ENCODE data around the gene PIR. TPM values are rescaled to one million over a fixed set of nuclear protein-coding genes. Genes with fewer than 3 reads are reported as not detected.

The PIR gene
- total RNA-seq, 1 experiment from 2014 or later: 29.7 TPM

- Mint-ChIP-seq H3K4me1 (peaks cover 0 to 6% of the 10 kb centered on the region in 2 experiments; a peak in 3 of 4 replicates), H3K27ac (peak overlapping the region in 2 of 3 experiments; percentile 13 to 24; a peak in 2 of 7 replicates), H3K4me3 (no peak overlapping the region), H3K27me3 (ENCODE audit: low read depth) (no peaks in the 10 kb centered on the region), H3K9me3 (no peaks in the 10 kb centered on the region), H3K36me3 (ENCODE audit: insufficient read depth in 1 of 3, low read depth in 3 of 3) (peaks cover 0 to 9% (median 9%) of the 10 kb centered on the region in 3 experiments; a peak in 4 of 7 replicates)
- H3K18ac ChIP-seq (ENCODE audit: insufficient read length, low read depth, low read length): no peak overlapping the region
- no peak overlapping the region for H2BK20ac ChIP-seq (ENCODE audit: low read depth, low read length, poor library complexity, severe bottlenecking)
- H3T11ph ChIP-seq (ENCODE audit: low read length): no peak overlapping the region
- no peak overlapping the region for H3K4ac ChIP-seq (ENCODE audit: low read depth, low read length)
- H3K27ac ChIP-seq (ENCODE audit: insufficient read length, low read depth, low read length): no peak overlapping the region
- no peaks in the 10 kb centered on the region for H3K79me1 ChIP-seq (ENCODE audit: insufficient read depth, low read depth, low read length, poor library complexity, severe bottlenecking)
- H2BK120ac ChIP-seq (ENCODE audit: low read depth, low read length, poor library complexity, severe bottlenecking): no peak overlapping the region
- H3K4me1 ChIP-seq (ENCODE audit: insufficient read depth, low read length): no peaks in the 10 kb centered on the region
- H2BK12ac ChIP-seq (ENCODE audit: insufficient read length, low read depth, low read length): no peak overlapping the region
- H3K9ac ChIP-seq (ENCODE audit: extremely low read depth, insufficient read length, low read length): no peak overlapping the region
- H3K56ac ChIP-seq (ENCODE audit: insufficient read length, low read depth, low read length): no peak overlapping the region
- H2BK5ac ChIP-seq (ENCODE audit: insufficient read length, low read length): no peak overlapping the region
- H3K4me2 ChIP-seq (ENCODE audit: insufficient read depth, insufficient read length, low read length): no peak overlapping the region
- H4K5ac ChIP-seq (ENCODE audit: insufficient read length, low read depth, low read length): no peak overlapping the region
- no peaks in the 10 kb centered on the region for H3K23me2 ChIP-seq (ENCODE audit: insufficient read length, low read depth, low read length, poor library complexity, severe bottlenecking)
- H3K9me3 ChIP-seq (ENCODE audit: control insufficient read depth, low read depth, low read length): no peaks in the 10 kb centered on the region
- no peak overlapping the region for H4K8ac ChIP-seq (replicated peaks; ENCODE audit: insufficient read length, low read depth, low read length)
- WGBS (ENCODE audit: extremely low coverage, insufficient read length, low lambda C conversion rate): no CpG with 5 or more reads among the region's 4 CpGs
- DNase-seq: peak; percentile 37
- no peak overlapping the region for H3K23ac ChIP-seq (ENCODE audit: insufficient read length, low read depth, low read length)
- no peak overlapping the region for H4K91ac ChIP-seq (ENCODE audit: insufficient read length, low read depth, low read length)
- no peak for TF ChIP-seq CTCF (conservative IDR thresholded peaks at IDR 0.05)
- H3K27me3 ChIP-seq (ENCODE audit: insufficient read depth, low read length): no peaks in the 10 kb centered on the region
- H3K79me2 ChIP-seq (ENCODE audit: insufficient read depth, low read length): no peaks in the 10 kb centered on the region
- H2BK15ac ChIP-seq (ENCODE audit: low read depth, low read length): no peak overlapping the region
- H4K20me1 ChIP-seq (ENCODE audit: control insufficient read depth, insufficient read depth, insufficient read length): no peaks in the 10 kb centered on the region
- H2AK5ac ChIP-seq (ENCODE audit: insufficient read length, low read length): no peak overlapping the region
- no peak overlapping the region for H2AFZ ChIP-seq (ENCODE audit: low read length)
- no peak overlapping the region for H3K14ac ChIP-seq (ENCODE audit: insufficient read depth, low read length)
These were observed 101.3 kb downstream of the PIR start for GRCh38 chrX:15391850-15392249.

Data from H9 (cell line).